Measurements from ENCODE around the gene NPBWR2. TPM values are rescaled to one million over a fixed set of nuclear protein-coding genes. Genes with fewer than 3 reads are reported as not detected.

Gene NPBWR2
- total RNA-seq, 6 experiments from 2014 or later = not detected

GRCh38 chr20:64103871-64104666 lies 3.3 kb downstream of the NPBWR2 start:
- peaks cover 0 to 5% (median 0%) of the 10 kb centered on the region in 4 donors for H3K4me1 ChIP-seq
- no peak overlapping the region for H3K27ac ChIP-seq
- intact Hi-C loops (cut with DNase I) = no loop called here
- H3K36me3 ChIP-seq = no peaks in the 10 kb centered on the region
- no peaks in the 10 kb centered on the region for H3K9me3 ChIP-seq
- no peak for TF ChIP-seq CTCF (IDR thresholded peaks at IDR 0.05)
- no peak for TF ChIP-seq POLR2A (IDR thresholded peaks at IDR 0.05)
- no peak overlapping the region for H3K4me3 ChIP-seq
- 70% methylated on average over 15 of the region's 20 CpGs for WGBS (ENCODE audit: insufficient coverage, low coverage, low lambda C conversion rate, missing lambda C conversion rate)
- H3K27me3 ChIP-seq = peaks cover 0 to 9% of the 10 kb centered on the region in 2 donors
- no peak for ATAC-seq
- DNase-seq = peak in 1 of 3 donors; percentile 37

- Histone ChIP-seq H3K4me3 (no peak overlapping the region), H3K9me3 (no peaks in the 10 kb centered on the region), H3K36me3 (no peaks in the 10 kb centered on the region), H3K27me3 (peaks cover 0 to 9% of the 10 kb centered on the region in 2 donors), H3K4me1 (peaks cover 0 to 5% (median 0%) of the 10 kb centered on the region in 4 donors), H3K27ac (no peak overlapping the region)
- TF ChIP-seq POLR2A (IDR thresholded peaks at IDR 0.05) (no peak), CTCF (IDR thresholded peaks at IDR 0.05) (no peak)
- DNase-seq (peak in 2 of 3 donors; percentile 16 to 49), ATAC-seq (no peak)
- intact Hi-C loops (cut with DNase I) = no loop called here
- 29% methylated on average over 17 of the region's 30 CpGs for WGBS (ENCODE audit: insufficient coverage, low coverage, low lambda C conversion rate, missing lambda C conversion rate)
These were observed 4.6 kb downstream of the NPBWR2 start for GRCh38 chr20:64102647-64103354.

GRCh38 chr20:64101731-64102621 lies 5.4 kb downstream of the NPBWR2 start:
- H3K27ac ChIP-seq = no peak overlapping the region
- WGBS (ENCODE audit: insufficient coverage, low coverage, low lambda C conversion rate, missing lambda C conversion rate) = 17% methylated on average over 15 of the region's 64 CpGs
- H3K4me3 ChIP-seq = peak overlapping the region; percentile 13 to 23 (median 18)
- H3K9me3 ChIP-seq = no peaks in the 10 kb centered on the region
- intact Hi-C loops (cut with DNase I) = no loop called here
- H3K36me3 ChIP-seq = no peaks in the 10 kb centered on the region
- DNase-seq (peak in 2 of 3 donors; percentile 51 to 55), ATAC-seq (peak; percentile 47 to 71 (median 65))
- peaks cover 0 to 9% of the 10 kb centered on the region in 2 donors for H3K27me3 ChIP-seq
- TF ChIP-seq CTCF (IDR thresholded peaks at IDR 0.05) (peak; percentile 47 to 62 (median 60)), POLR2A (IDR thresholded peaks at IDR 0.05) (no peak)
- H3K4me1 ChIP-seq = peaks cover 0 to 5% (median 0%) of the 10 kb centered on the region in 4 donors

GRCh38 chr20:64100946-64101688 lies 6.2 kb downstream of the NPBWR2 start:
- Histone ChIP-seq H3K4me3 (no peak overlapping the region), H3K9me3 (no peaks in the 10 kb centered on the region), H3K4me1 (peaks cover 0 to 5% (median 0%) of the 10 kb centered on the region in 4 donors), H3K27ac (no peak overlapping the region), H3K36me3 (no peaks in the 10 kb centered on the region), H3K27me3 (peaks cover 0 to 9% of the 10 kb centered on the region in 2 donors)
- no peak for DNase-seq
- no peak for TF ChIP-seq CTCF (IDR thresholded peaks at IDR 0.05)
- TF ChIP-seq POLR2A (IDR thresholded peaks at IDR 0.05) = no peak
- WGBS (ENCODE audit: insufficient coverage, low coverage, low lambda C conversion rate, missing lambda C conversion rate) = 58% methylated on average over 4 of the region's 9 CpGs
- ATAC-seq = no peak
- intact Hi-C loops (cut with DNase I) = no loop called here

Measured in right lobe of liver (tissue), 6 donors.